Mesothelial cell of epicardium (in vitro differentiated cells): ENCODE data around the gene PARG. TPM values are rescaled to one million over a fixed set of nuclear protein-coding genes. Genes with fewer than 3 reads are reported as not detected.
"Not testable (repeated sequence)": the region's sequence is repeated elsewhere in the genome, so short reads cannot be mapped to it uniquely, and the experiment has no call there.

Experiments used
- DNase-seq, 2 experiments: peaks; one replicate each; pipeline ENCODE4 v3.0.0; 2021; ENCODE audit warnings: low spot score in 2 of 2; ENCODE audit not compliant: unreplicated experiment in 2 of 2
- H3K27ac Mint-ChIP-seq: 2 replicates; pipeline ENCODE4 v1.8.0; 2021; ENCODE audit warnings: mixed read lengths
- H3K27me3 Mint-ChIP-seq: 2 replicates; pipeline ENCODE4 v1.8.0; 2021; ENCODE audit warnings: low read depth, mixed read lengths
- H3K36me3 Mint-ChIP-seq: 2 replicates; pipeline ENCODE4 v1.8.0; 2021; ENCODE audit warnings: mixed read lengths
- H3K4me1 Mint-ChIP-seq: 2 replicates; pipeline ENCODE4 v1.8.0; 2021; ENCODE audit warnings: mixed read lengths
- H3K4me3 Mint-ChIP-seq: 2 replicates; pipeline ENCODE4 v1.8.0; 2021; ENCODE audit warnings: mild to moderate bottlenecking, moderate library complexity, mixed read lengths
- H3K9me3 Mint-ChIP-seq: 2 replicates; pipeline ENCODE4 v1.8.0; 2021; ENCODE audit warnings: mixed read lengths
- total RNA-seq: library from RNA; stranded (reverse); gene quantifications from 3 replicates; pipeline ENCODE4 v1.2.1, GENCODE V29; 2021

The PARG gene
- total RNA-seq = 44.0 to 51.2 TPM (median 50.1 TPM) in 3 replicates

- H3K27ac Mint-ChIP-seq = peak within 1 kb of the TSS; percentile 98
- not testable (repeated sequence) for H3K27me3 Mint-ChIP-seq, H3K9me3 Mint-ChIP-seq, H3K36me3 Mint-ChIP-seq
- H3K4me3 Mint-ChIP-seq = peak within 1 kb of the TSS; percentile 99
- peaks cover 28% of the 10 kb centered on the region for H3K4me1 Mint-ChIP-seq
- DNase-seq = peak; percentile 49 to 82
Observed at GRCh38 chr10:49941447-49942338, at the start of gene PARG, which contains the start of gene TIMM23B. Gene PARG, minus strand, starts transcription at chr10:49942027. Its CDS starts 302 bp downstream, at chr10:49941725. Gene TIMM23B, plus strand, starts transcription at chr10:49942053. Its CDS starts 142 bp downstream, at chr10:49942195.

GRCh38 chr10:49988376-49988775, 46.5 kb upstream of the PARG start, which contains the start of gene AGAP6:
Gene AGAP6, plus strand, starts transcription at chr10:49988406. Its CDS starts 310 bp downstream, at chr10:49988716.
- not testable (repeated sequence) for H3K36me3 Mint-ChIP-seq, H3K27ac Mint-ChIP-seq, H3K4me1 Mint-ChIP-seq, H3K27me3 Mint-ChIP-seq, H3K9me3 Mint-ChIP-seq, H3K4me3 Mint-ChIP-seq, DNase-seq

GRCh38 chr10:49987207-49987606, 45.4 kb upstream of the PARG start:
- H3K4me3 Mint-ChIP-seq, H3K36me3 Mint-ChIP-seq, H3K9me3 Mint-ChIP-seq, H3K4me1 Mint-ChIP-seq, DNase-seq, H3K27ac Mint-ChIP-seq, H3K27me3 Mint-ChIP-seq: not testable (repeated sequence)

- not testable (repeated sequence) for H3K9me3 Mint-ChIP-seq, H3K36me3 Mint-ChIP-seq, H3K27me3 Mint-ChIP-seq, H3K4me3 Mint-ChIP-seq, H3K27ac Mint-ChIP-seq, DNase-seq, H3K4me1 Mint-ChIP-seq
Observed at GRCh38 chr10:49977756-49978155, 35.9 kb upstream of the PARG start.

GRCh38 chr10:49972094-49972493, 30.3 kb upstream of the PARG start:
- not testable (repeated sequence) for H3K4me3 Mint-ChIP-seq, H3K36me3 Mint-ChIP-seq, DNase-seq, H3K27me3 Mint-ChIP-seq, H3K4me1 Mint-ChIP-seq, H3K27ac Mint-ChIP-seq, H3K9me3 Mint-ChIP-seq

GRCh38 chr10:49971466-49971865, 29.6 kb upstream of the PARG start:
- H3K4me3 Mint-ChIP-seq, H3K36me3 Mint-ChIP-seq, H3K9me3 Mint-ChIP-seq, H3K4me1 Mint-ChIP-seq, H3K27ac Mint-ChIP-seq, DNase-seq, H3K27me3 Mint-ChIP-seq: not testable (repeated sequence)

GRCh38 chr10:49970331-49970857, 28.6 kb upstream of the PARG start:
- not testable (repeated sequence) for H3K4me1 Mint-ChIP-seq, DNase-seq, H3K4me3 Mint-ChIP-seq, H3K27me3 Mint-ChIP-seq, H3K27ac Mint-ChIP-seq, H3K9me3 Mint-ChIP-seq
- H3K36me3 Mint-ChIP-seq = peaks cover 11% of the 10 kb centered on the region

- not testable (repeated sequence) for H3K27me3 Mint-ChIP-seq, DNase-seq, H3K36me3 Mint-ChIP-seq, H3K4me1 Mint-ChIP-seq, H3K9me3 Mint-ChIP-seq, H3K27ac Mint-ChIP-seq, H3K4me3 Mint-ChIP-seq
Observed at GRCh38 chr10:49953122-49953521, 11.3 kb upstream of the PARG start.

GRCh38 chr10:49952006-49952405, 10.2 kb upstream of the PARG start:
- not testable (repeated sequence) for DNase-seq, H3K4me3 Mint-ChIP-seq, H3K27ac Mint-ChIP-seq, H3K36me3 Mint-ChIP-seq, H3K4me1 Mint-ChIP-seq, H3K27me3 Mint-ChIP-seq, H3K9me3 Mint-ChIP-seq

- H3K27me3 Mint-ChIP-seq, H3K9me3 Mint-ChIP-seq, H3K4me3 Mint-ChIP-seq, DNase-seq, H3K4me1 Mint-ChIP-seq, H3K27ac Mint-ChIP-seq: not testable (repeated sequence)
- peaks cover 15% of the 10 kb centered on the region for H3K36me3 Mint-ChIP-seq
Observed at GRCh38 chr10:49948737-49949136, 6.9 kb upstream of the PARG start.

- H3K27ac Mint-ChIP-seq, H3K4me1 Mint-ChIP-seq, H3K9me3 Mint-ChIP-seq, H3K4me3 Mint-ChIP-seq, H3K27me3 Mint-ChIP-seq, DNase-seq: not testable (repeated sequence)
- peaks cover 15% of the 10 kb centered on the region for H3K36me3 Mint-ChIP-seq
Observed at GRCh38 chr10:49948142-49948541, 6.3 kb upstream of the PARG start.

- peaks cover 28% of the 10 kb centered on the region for H3K4me1 Mint-ChIP-seq
- H3K9me3 Mint-ChIP-seq, DNase-seq, H3K27me3 Mint-ChIP-seq, H3K27ac Mint-ChIP-seq: not testable (repeated sequence)
- peak overlapping the region; percentile 16 for H3K4me3 Mint-ChIP-seq
- peaks cover 12% of the 10 kb centered on the region for H3K36me3 Mint-ChIP-seq
Observed at GRCh38 chr10:49943607-49944006, 1.8 kb upstream of the PARG start.

- DNase-seq = not testable (repeated sequence)
- peak overlapping the region; percentile 98 for H3K27ac Mint-ChIP-seq
Observed at GRCh38 chr10:49942339-49942705, 495 bp upstream of the PARG start.

GRCh38 chr10:49931959-49932728, 9.7 kb downstream of the PARG start:
- DNase-seq, H3K27me3 Mint-ChIP-seq, H3K4me3 Mint-ChIP-seq, H3K9me3 Mint-ChIP-seq, H3K4me1 Mint-ChIP-seq, H3K36me3 Mint-ChIP-seq, H3K27ac Mint-ChIP-seq: not testable (repeated sequence)

More at GRCh38 chr10:49942339-49942705, 495 bp upstream of the PARG start:
- H3K4me3 Mint-ChIP-seq = peak overlapping the region; percentile 99
- not testable (repeated sequence) for H3K27me3 Mint-ChIP-seq, H3K9me3 Mint-ChIP-seq, H3K36me3 Mint-ChIP-seq
- H3K4me1 Mint-ChIP-seq = peaks cover 28% of the 10 kb centered on the region
